ENCODE results near the gene PARG. TPM values are rescaled to one million over a fixed set of nuclear protein-coding genes. Genes with fewer than 3 reads are reported as not detected.

Gene PARG
- polyA plus RNA-seq, 1 donor (not counting 4 experiments of a cell fraction or from before 2014, with no cell fraction given) = 18.6 TPM

- H3K36me3 ChIP-seq (ENCODE audit: control insufficient read depth in 2 of 2, extremely low read depth in 1 of 2, insufficient read depth in 2 of 2, low read length in 2 of 2) = no peaks in the 10 kb centered on the region
- no peaks in the 10 kb centered on the region for H3K9me1 ChIP-seq (ENCODE audit: control insufficient read depth, extremely low read depth, insufficient read depth, low read length)
- no peak overlapping the region for H3K4me2 ChIP-seq (ENCODE audit: control insufficient read depth, extremely low read depth, insufficient read depth, low read depth, low read length)
- no peak for TF ChIP-seq EZH2 (IDR thresholded peaks at IDR 0.05; ENCODE audit: low read length)
- no peak for TF ChIP-seq CTCF (optimal IDR thresholded peaks at IDR 0.05 in 1 of 3, IDR thresholded peaks at IDR 0.05 in 1 of 3, conservative IDR thresholded peaks at IDR 0.05 in 1 of 3; ENCODE audit: extremely low read depth in 1 of 3, insufficient read depth in 2 of 3, low read length in 3 of 3)
- H3K4me1 ChIP-seq (ENCODE audit: control insufficient read depth, extremely low read depth, insufficient read depth, low read length) = no peaks in the 10 kb centered on the region
- no peaks in the 10 kb centered on the region for H3K79me2 ChIP-seq (ENCODE audit: control insufficient read depth, insufficient read depth, low read length)
- dilution Hi-C loops (cut with MboI; ENCODE audit: extremely low pct_ligation_motif_present, low sequenced_read_pairs) = no loop called here
- no peak overlapping the region for H3K4me3 ChIP-seq (ENCODE audit: control insufficient read depth in 2 of 3, extremely low read depth in 1 of 3, insufficient read depth in 2 of 3, low read depth in 1 of 3, low read length in 3 of 3)
- H3K9me3 ChIP-seq (ENCODE audit: control insufficient read depth, low read depth, low read length) = no peaks in the 10 kb centered on the region
- H3K9ac ChIP-seq (ENCODE audit: control insufficient read depth, extremely low read depth, insufficient read depth, low read length) = no peak overlapping the region
- H4K20me1 ChIP-seq (ENCODE audit: control insufficient read depth, extremely low read depth, insufficient read depth, low read length) = no peaks in the 10 kb centered on the region
- FAIRE-seq (no peak), DNase-seq (ENCODE audit: low read depth, low spot score) (no peak)
- peaks cover 41% of the 10 kb centered on the region for H3K27me3 ChIP-seq (ENCODE audit: control insufficient read depth, extremely low read depth, insufficient read depth, low read length)
- no peak overlapping the region for H3K27ac ChIP-seq (ENCODE audit: control insufficient read depth, insufficient read depth, low read length)
- H2AFZ ChIP-seq (ENCODE audit: control insufficient read depth, low read length) = no peak overlapping the region
These were observed 172.1 kb downstream of the PARG start for GRCh38 chr10:49769692-49770091.

- no peak overlapping the region for H2AFZ ChIP-seq (ENCODE audit: control insufficient read depth, low read length)
- no peaks in the 10 kb centered on the region for H3K4me1 ChIP-seq (ENCODE audit: control insufficient read depth, extremely low read depth, insufficient read depth, low read length)
- peaks cover 41% of the 10 kb centered on the region for H3K27me3 ChIP-seq (ENCODE audit: control insufficient read depth, extremely low read depth, insufficient read depth, low read length)
- dilution Hi-C loops (cut with MboI; ENCODE audit: extremely low pct_ligation_motif_present, low sequenced_read_pairs) = no loop called here
- H3K9me3 ChIP-seq (ENCODE audit: control insufficient read depth, low read depth, low read length) = no peaks in the 10 kb centered on the region
- no peaks in the 10 kb centered on the region for H3K79me2 ChIP-seq (ENCODE audit: control insufficient read depth, insufficient read depth, low read length)
- H3K4me2 ChIP-seq (ENCODE audit: control insufficient read depth, extremely low read depth, insufficient read depth, low read depth, low read length) = no peak overlapping the region
- H3K9ac ChIP-seq (ENCODE audit: control insufficient read depth, extremely low read depth, insufficient read depth, low read length) = no peak overlapping the region
- no peak overlapping the region for H3K4me3 ChIP-seq (ENCODE audit: control insufficient read depth in 2 of 3, extremely low read depth in 1 of 3, insufficient read depth in 2 of 3, low read depth in 1 of 3, low read length in 3 of 3)
- TF ChIP-seq CTCF (optimal IDR thresholded peaks at IDR 0.05 in 1 of 3, IDR thresholded peaks at IDR 0.05 in 1 of 3, conservative IDR thresholded peaks at IDR 0.05 in 1 of 3; ENCODE audit: extremely low read depth in 1 of 3, insufficient read depth in 2 of 3, low read length in 3 of 3) = no peak
- no peak for TF ChIP-seq EZH2 (IDR thresholded peaks at IDR 0.05; ENCODE audit: low read length)
- H3K36me3 ChIP-seq (ENCODE audit: control insufficient read depth in 2 of 2, extremely low read depth in 1 of 2, insufficient read depth in 2 of 2, low read length in 2 of 2) = no peaks in the 10 kb centered on the region
- no peak overlapping the region for H3K27ac ChIP-seq (ENCODE audit: control insufficient read depth, insufficient read depth, low read length)
- FAIRE-seq (no peak), DNase-seq (ENCODE audit: low read depth, low spot score) (no peak)
- H4K20me1 ChIP-seq (ENCODE audit: control insufficient read depth, extremely low read depth, insufficient read depth, low read length) = no peaks in the 10 kb centered on the region
- H3K9me1 ChIP-seq (ENCODE audit: control insufficient read depth, extremely low read depth, insufficient read depth, low read length) = no peaks in the 10 kb centered on the region
These were observed 173.1 kb downstream of the PARG start for GRCh38 chr10:49768731-49769130.
